ENCODE measurements around the gene CYP2C9.

- TF ChIP-seq CTCF (IDR thresholded peaks at IDR 0.05; ENCODE audit: extremely low read depth in 1 of 2, insufficient read depth in 1 of 2, low read depth in 1 of 2, low read length in 2 of 2) (no peak), POLR2AphosphoS5 (IDR thresholded peaks at IDR 0.05; ENCODE audit: insufficient read depth, low read depth, low read length) (no peak), POLR2A (IDR thresholded peaks at IDR 0.05; ENCODE audit: low read depth, low read length) (no peak), EZH2 (IDR thresholded peaks at IDR 0.05; ENCODE audit: borderline replicate concordance, low read depth, low read length, severe bottlenecking) (no peak), JUN (IDR thresholded peaks at IDR 0.05; ENCODE audit: borderline replicate concordance, insufficient read depth, insufficient read length, low read depth) (no peak), FOS (IDR thresholded peaks at IDR 0.05; ENCODE audit: borderline replicate concordance, insufficient read depth, low read length) (no peak)
These were observed 22.0 kb upstream of the CYP2C9 start for GRCh38 chr10:94916423-94916822.
